ENCODE measurements around the gene NDUFS3.

DNA sequence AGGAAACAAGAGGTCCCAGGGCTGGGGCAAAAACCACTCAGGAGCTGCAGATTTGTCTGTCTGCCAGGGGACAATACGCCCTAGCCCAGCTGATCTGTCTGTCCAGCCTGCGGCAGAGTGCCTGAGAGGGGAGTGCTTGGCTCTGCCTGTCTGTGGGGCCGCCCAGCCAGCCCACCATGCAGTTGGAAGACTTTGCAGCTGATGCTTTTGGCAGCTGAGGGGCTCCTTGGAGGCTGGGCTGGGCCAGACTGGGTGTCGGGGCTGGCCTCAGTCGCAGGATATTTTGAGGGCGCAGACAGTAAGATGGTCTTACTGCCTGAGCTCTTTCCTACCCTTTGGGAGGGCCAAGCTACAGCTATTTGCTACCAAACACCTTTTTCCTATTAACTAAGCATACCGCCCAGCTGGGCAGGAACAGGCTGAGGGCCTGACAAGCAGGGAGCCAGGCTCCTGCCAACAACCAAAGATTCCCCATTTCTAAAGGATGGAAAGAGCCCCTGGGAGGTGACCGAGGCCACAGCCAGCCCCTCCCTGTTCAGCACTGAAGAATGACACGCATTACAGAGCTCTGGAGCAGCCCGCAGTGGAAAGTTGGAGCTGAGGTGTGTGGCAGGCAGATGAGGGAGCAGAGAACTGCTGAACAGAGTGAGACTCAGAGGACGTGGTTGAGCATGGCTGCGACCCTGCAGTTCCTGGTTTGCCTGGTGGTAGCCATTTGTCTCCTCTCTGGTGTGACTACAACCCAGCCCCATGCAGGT lies 7.4 kb downstream of the NDUFS3 start, which contains the start of gene FAM180B:
- TF ChIP-seq, protein P1, sequence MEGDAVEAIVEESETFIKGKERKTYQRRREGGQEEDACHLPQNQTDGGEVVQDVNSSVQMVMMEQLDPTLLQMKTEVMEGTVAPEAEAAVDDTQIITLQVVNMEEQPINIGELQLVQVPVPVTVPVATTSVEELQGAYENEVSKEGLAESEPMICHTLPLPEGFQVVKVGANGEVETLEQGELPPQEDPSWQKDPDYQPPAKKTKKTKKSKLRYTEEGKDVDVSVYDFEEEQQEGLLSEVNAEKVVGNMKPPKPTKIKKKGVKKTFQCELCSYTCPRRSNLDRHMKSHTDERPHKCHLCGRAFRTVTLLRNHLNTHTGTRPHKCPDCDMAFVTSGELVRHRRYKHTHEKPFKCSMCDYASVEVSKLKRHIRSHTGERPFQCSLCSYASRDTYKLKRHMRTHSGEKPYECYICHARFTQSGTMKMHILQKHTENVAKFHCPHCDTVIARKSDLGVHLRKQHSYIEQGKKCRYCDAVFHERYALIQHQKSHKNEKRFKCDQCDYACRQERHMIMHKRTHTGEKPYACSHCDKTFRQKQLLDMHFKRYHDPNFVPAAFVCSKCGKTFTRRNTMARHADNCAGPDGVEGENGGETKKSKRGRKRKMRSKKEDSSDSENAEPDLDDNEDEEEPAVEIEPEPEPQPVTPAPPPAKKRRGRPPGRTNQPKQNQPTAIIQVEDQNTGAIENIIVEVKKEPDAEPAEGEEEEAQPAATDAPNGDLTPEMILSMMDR (IDR thresholded peaks at IDR 0.05; ENCODE audit: low read depth, low read length) = no peak
- TF ChIP-seq EZH2phosphoT487 (IDR thresholded peaks at IDR 0.05; ENCODE audit: low read depth) = no peak
